GM12878 (cell line): ENCODE results near the gene RETREG2. TPM values are rescaled to one million over a fixed set of nuclear protein-coding genes. Genes with fewer than 3 reads are reported as not detected.

ENCODE experiments used
- ATAC-seq: fragments of 200-7000 bp; cut with Tn5 transposase; 3 replicates; pipeline ENCODE4 v1.9.1; 2020; ENCODE audit warnings: mild to moderate bottlenecking, moderate library complexity
- BruUV-seq: library from RNA; stranded (reverse); fragments of 400-500 nt; replicated peaks from 2 replicates; lab custom pipeline; 2021; lab: Mats Ljungman, UMichigan
- CTCF ChIA-PET: fragments of 300-600 bp; sonication (Branson Sonifier 250); formaldehyde crosslinking; extraction: SDS; loops from one replicate; lab custom pipeline; 2021; ENCODE audit warnings: inconsistent platforms; lab: Yijun Ruan, JAX
- POLR2A ChIA-PET: fragments of 350-600 bp; formaldehyde crosslinking; extraction: SDS; loops from one replicate; lab custom pipeline; 2021; ENCODE audit warnings: inconsistent platforms; lab: Charles Lee
- RAD21 ChIA-PET: fragments of 300-600 bp; sonication (Branson Sonifier 250); formaldehyde crosslinking; loops from one replicate; lab custom pipeline; 2023; ENCODE audit warnings: antibody characterized with exemption; ENCODE audit not compliant: unreplicated experiment; lab: Charles Lee
- SMC1A ChIA-PET: fragments of 300-600 bp; sonication (Branson Sonifier 250); formaldehyde crosslinking; loops from one replicate; lab custom pipeline; 2023; ENCODE audit not compliant: unreplicated experiment, uncharacterized antibody; lab: Charles Lee
- DNase-seq: peaks from one replicate; pipeline ENCODE4 v3.0.0-alpha.2; 2011; ENCODE audit warnings: low read depth, low spot score
- FAIRE-seq: peaks from 3 replicates; lab custom pipeline; 2011; peaks lifted over from hg19 to GRCh38; lab: Jason Lieb, UNC
- H2AFZ ChIP-seq: 2 replicates; pipeline ENCODE4 v1.6.0; 2011; ENCODE audit warnings: low read depth, low read length, control low read depth; ENCODE audit not compliant: control insufficient read depth
- H3K27ac ChIP-seq: 2 replicates; pipeline ENCODE4 v1.5.1; 2011; ENCODE audit warnings: control low read depth; ENCODE audit not compliant: control insufficient read depth, insufficient read depth
- H3K27me3 ChIP-seq, 2 experiments: replicated peaks in 1 of 2; 2 replicates each; pipeline versions ENCODE4 v1.6.0 to v1.6.1; 2011; ENCODE audit warnings: low read length in 1 of 2; ENCODE audit not compliant: control insufficient read depth in 2 of 2, insufficient read depth in 2 of 2
- H3K36me3 ChIP-seq, 2 experiments: 2 replicates each; pipeline ENCODE4 v1.5.1; 2011; ENCODE audit warnings: low read length in 1 of 2; ENCODE audit not compliant: control insufficient read depth in 2 of 2, insufficient read depth in 2 of 2
- H3K4me1 ChIP-seq: 2 replicates; pipeline ENCODE4 v1.6.1; 2011; ENCODE audit warnings: mild to moderate bottlenecking, low read length, moderate library complexity, mixed read lengths; ENCODE audit not compliant: control insufficient read depth, insufficient read depth
- H3K4me2 ChIP-seq: 2 replicates; pipeline ENCODE4 v1.6.0; 2011; ENCODE audit warnings: control low read depth; ENCODE audit not compliant: control insufficient read depth, insufficient read depth
- H3K4me3 ChIP-seq: fragments of 200-600 bp; sonication (generic); 2 replicates; pipeline ENCODE4 v1.5.1; 2016
- H3K79me2 ChIP-seq: 2 replicates; pipeline ENCODE4 v1.6.0; 2011; ENCODE audit warnings: low read length; ENCODE audit not compliant: control insufficient read depth, insufficient read depth
- H3K9ac ChIP-seq: 2 replicates; pipeline ENCODE4 v1.8.0; 2011; ENCODE audit warnings: low read length, control low read depth, mixed read lengths; ENCODE audit not compliant: control insufficient read depth, insufficient read depth
- H3K9me3 ChIP-seq: replicated peaks from 3 replicates; pipeline ENCODE4 v1.5.1; 2011; ENCODE audit warnings: mild to moderate bottlenecking, low read length; ENCODE audit not compliant: control insufficient read depth, insufficient read depth
- H4K20me1 ChIP-seq: 2 replicates; pipeline ENCODE4 v1.6.0; 2011; ENCODE audit not compliant: control insufficient read depth, insufficient read depth
- CBX3 ChIP-seq: fragments of 200-600 bp; sonication (generic); IDR thresholded peaks from 2 replicates; pipeline ENCODE4 v1.6.1; 2016; ENCODE audit warnings: low read depth, borderline replicate concordance
- CHD1 ChIP-seq: IDR thresholded peaks from 2 replicates; pipeline ENCODE4 v1.6.1; 2012; ENCODE audit warnings: low read depth, low read length, improper control_type of control experiment
- IKZF2 ChIP-seq, 2 experiments: fragments of 450-650 bp; IDR thresholded peaks; 2 replicates each; pipeline ENCODE4 v1.6.1; 2017; ENCODE audit warnings: mild to moderate bottlenecking in 2 of 2, moderate library complexity in 2 of 2
- IRF3 ChIP-seq: fragments of 450-650 bp; IDR thresholded peaks from 2 replicates; pipeline ENCODE4 v1.6.1; 2014; ENCODE audit warnings: mild to moderate bottlenecking
- MTA3 ChIP-seq: IDR thresholded peaks from 2 replicates; pipeline ENCODE4 v1.6.1; 2012; ENCODE audit warnings: low read length, inconsistent platforms, borderline replicate concordance
- SIX5 ChIP-seq: IDR thresholded peaks from 2 replicates; pipeline ENCODE4 v1.6.1; 2011; ENCODE audit warnings: mild to moderate bottlenecking, low read depth, low read length, moderate library complexity; ENCODE audit not compliant: severe bottlenecking
- TAF1 ChIP-seq: IDR thresholded peaks from 2 replicates; pipeline ENCODE4 v1.6.1; 2011; ENCODE audit warnings: mild to moderate bottlenecking, low read depth, low read length, borderline replicate concordance
- ZBTB40 ChIP-seq: fragments of 450-650 bp; IDR thresholded peaks from 2 replicates; pipeline ENCODE4 v1.6.1; 2016; ENCODE audit warnings: mild to moderate bottlenecking, moderate library complexity, borderline replicate concordance
- ZNF24 ChIP-seq: fragments of 450-650 bp; IDR thresholded peaks from 2 replicates; pipeline ENCODE4 v1.6.1; 2017; ENCODE audit warnings: antibody characterized with exemption, mild to moderate bottlenecking
- ZNF384 ChIP-seq: IDR thresholded peaks from 2 replicates; pipeline ENCODE4 v1.6.1; 2012; ENCODE audit warnings: low read depth, mild to moderate bottlenecking, low read length, improper control_type of control experiment, borderline replicate concordance
- ZNF687 ChIP-seq: fragments of 450-650 bp; IDR thresholded peaks from 2 replicates; pipeline ENCODE4 v1.6.1; 2017; ENCODE audit warnings: mild to moderate bottlenecking, moderate library complexity
- WGBS: methylation state at CpG from one replicate; pipeline ENCODE4 v1.1.6; 2016; ENCODE audit warnings: low lambda C conversion rate; ENCODE audit not compliant: insufficient replicate concordance, insufficient coverage; ENCODE audit errors: missing lambda C conversion rate; 5-methylcytosine and 5-hydroxymethylcytosine counted together
- in situ Hi-C: fragments of 300-500 bp; cut with MboI; formaldehyde crosslinking; loops from 9 replicates; pipeline ENCODE4 v1.14.3; 2018; ENCODE audit warnings: mixed read lengths
- intact Hi-C: fragments of 100-400 bp; cut with micrococcal nuclease; formaldehyde crosslinking; loops from one replicate; pipeline ENCODE4 v1.14.2; 2022; ENCODE audit not compliant: unreplicated experiment
- polyA plus RNA-seq, 11 experiments: library from polyadenylated mRNA; depleted of rRNA in 4 of 11; unstranded in 6 of 11; stranded (reverse) in 5 of 11; fragments of >200 nt; fragmentation: Nextera tagmentation in 4 of 11; fragmentation: Illumina TruSeq in 1 of 11; extraction: Ambion mirVana in 4 of 11; extraction: Trizol in 1 of 11; gene quantifications; 1 replicate in 1 of 11; 2 replicates in 10 of 11; pipeline versions ENCODE4 v1.2.1 to v1.2.3, GENCODE V29; 2011 to 2016; ENCODE audit warnings: inconsistent platforms in 2 of 11, missing spikeins in 2 of 11, low read depth in 1 of 11
- total RNA-seq, 4 experiments: library from RNA; depleted of rRNA in 3 of 4; stranded (reverse); fragments of >200 nt in 3 of 4; fragmentation: Illumina TruSeq in 1 of 4; extraction: Trizol in 1 of 4; gene quantifications; 2 replicates each; pipeline versions ENCODE4 v1.2.1 to v1.2.3, GENCODE V29; 2013 to 2021

The RETREG2 gene
- total and polyA plus RNA-seq, 10 of the 15 experiments (the other 5 are each of a cell fraction or from before 2014, with no cell fraction given), result 10.1 to 72.0 (median 28.3) TPM

- H3K4me1 ChIP-seq, result peaks cover 10% of the 10 kb centered on the region
- intact Hi-C loops (loop anchor here (5.0 kb wide), 3 partner anchors 102 to 212 kb away; partner anchors contain the start of genes DNAJB2 and DNPEP), in situ Hi-C loops (loop anchor here (5.0 kb wide), 1 partner anchor 32 kb away; the partner anchor contains the start of gene ZFAND2B)
- H3K9me3 ChIP-seq, result no peaks in the 10 kb centered on the region
- H3K4me2 ChIP-seq, result no peak overlapping the region
- H3K27me3 ChIP-seq, result no peaks in the 10 kb centered on the region
- H3K9ac ChIP-seq, result no peak overlapping the region
- H2AFZ ChIP-seq, result no peak overlapping the region
- H3K36me3 ChIP-seq, result peaks cover 4 to 9% of the 10 kb centered on the region in 2 experiments
- ChIA-PET CTCF (interaction anchor here (0.8 to 5.6 kb wide), 13 partner anchors 8 to 123 kb away, joined by 3 to 52 read pairs (median 5); partner anchors contain the start of genes DNAJB2, GLB1L, NHEJ1 and STK16), SMC1A (interaction anchor here (1.3 to 2.4 kb wide), 4 partner anchors 32 to 120 kb away, joined by 3 to 14 read pairs (median 6); partner anchors contain the start of genes DNAJB2, GLB1L, STK16 and ZFAND2B), POLR2A (interaction anchor here (1.2 to 5.0 kb wide), 5 partner anchors 32 to 105 kb away, joined by 4 to 47 read pairs (median 21); partner anchors contain the start of genes ABCB6, ANKZF1, ATG9A and DNAJB2), RAD21 (interaction anchor here (1.0 to 3.7 kb wide), 5 partner anchors 32 to 126 kb away, joined by 3 to 25 read pairs (median 21); partner anchors contain the start of gene ZFAND2B)
- no TSS peak for BruUV-seq
- ATAC-seq, result no peak
- no peaks in the 10 kb centered on the region for H4K20me1 ChIP-seq
- FAIRE-seq, result no peak
- no peak for TF ChIP-seq TAF1
- no peak for TF ChIP-seq ZNF24
- TF ChIP-seq MTA3, result no peak
- no peak for TF ChIP-seq IKZF2 (IDR thresholded peaks at IDR 0.05)
- no peak for TF ChIP-seq ZBTB40
- no peak for TF ChIP-seq ZNF384
- TF ChIP-seq CBX3, result no peak
- no peak for TF ChIP-seq IRF3
- TF ChIP-seq ZNF687, result no peak
- no peak for TF ChIP-seq SIX5
- no peak for TF ChIP-seq CHD1
- WGBS, result 96% methylated on average over 7 of the region's 7 CpGs
- no peak for DNase-seq
- H3K27ac ChIP-seq, result no peak overlapping the region
- H3K4me3 ChIP-seq, result no peak overlapping the region
- H3K79me2 ChIP-seq, result peaks cover 32% of the 10 kb centered on the region
Measured at GRCh38 chr2:219174801-219175200, 3.3 kb upstream of the RETREG2 start.
